ENCODE results near the gene PIM3.

The PIM3 gene

DNA sequence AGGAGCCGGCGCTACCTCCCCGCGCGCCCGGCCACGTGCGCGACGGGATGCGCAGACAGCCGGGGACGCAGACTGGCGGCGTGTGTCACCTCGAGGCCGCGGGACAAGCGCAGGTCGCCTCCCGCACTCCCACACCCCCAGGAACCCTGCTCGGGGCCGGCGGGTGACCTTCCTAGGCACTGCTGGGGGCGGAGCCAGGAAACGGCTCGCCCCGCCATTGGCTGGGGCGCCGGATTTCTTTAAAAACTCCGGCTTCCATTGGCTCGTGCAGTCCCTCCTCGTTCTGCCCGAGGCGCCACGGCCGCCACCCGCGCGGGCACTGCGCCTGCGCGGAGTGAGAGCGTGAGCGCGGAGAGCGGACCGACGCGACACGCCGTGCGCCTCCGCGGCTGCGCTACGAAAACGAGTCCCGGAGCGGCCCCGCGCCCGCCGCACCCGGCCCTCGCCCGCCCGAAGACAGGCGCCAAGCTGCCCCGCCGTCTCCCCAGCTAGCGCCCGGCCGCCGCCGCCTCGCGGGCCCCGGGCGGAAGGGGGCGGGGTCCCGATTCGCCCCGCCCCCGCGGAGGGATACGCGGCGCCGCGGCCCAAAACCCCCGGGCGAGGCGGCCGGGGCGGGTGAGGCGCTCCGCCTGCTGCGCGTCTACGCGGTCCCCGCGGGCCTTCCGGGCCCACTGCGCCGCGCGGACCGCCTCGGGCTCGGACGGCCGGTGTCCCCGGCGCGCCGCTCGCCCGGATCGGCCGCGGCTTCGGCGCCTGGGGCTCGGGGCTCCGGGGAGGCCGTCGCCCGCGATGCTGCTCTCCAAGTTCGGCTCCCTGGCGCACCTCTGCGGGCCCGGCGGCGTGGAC, at the start of gene PIM3:
Gene PIM3, plus strand, starts transcription at position 614 of the 846 bp plus-strand sequence. Its CDS starts 176 bp downstream, at position 790.
- DNase-seq (ENCODE audit: low read depth) = peak; percentile 86

DNA sequence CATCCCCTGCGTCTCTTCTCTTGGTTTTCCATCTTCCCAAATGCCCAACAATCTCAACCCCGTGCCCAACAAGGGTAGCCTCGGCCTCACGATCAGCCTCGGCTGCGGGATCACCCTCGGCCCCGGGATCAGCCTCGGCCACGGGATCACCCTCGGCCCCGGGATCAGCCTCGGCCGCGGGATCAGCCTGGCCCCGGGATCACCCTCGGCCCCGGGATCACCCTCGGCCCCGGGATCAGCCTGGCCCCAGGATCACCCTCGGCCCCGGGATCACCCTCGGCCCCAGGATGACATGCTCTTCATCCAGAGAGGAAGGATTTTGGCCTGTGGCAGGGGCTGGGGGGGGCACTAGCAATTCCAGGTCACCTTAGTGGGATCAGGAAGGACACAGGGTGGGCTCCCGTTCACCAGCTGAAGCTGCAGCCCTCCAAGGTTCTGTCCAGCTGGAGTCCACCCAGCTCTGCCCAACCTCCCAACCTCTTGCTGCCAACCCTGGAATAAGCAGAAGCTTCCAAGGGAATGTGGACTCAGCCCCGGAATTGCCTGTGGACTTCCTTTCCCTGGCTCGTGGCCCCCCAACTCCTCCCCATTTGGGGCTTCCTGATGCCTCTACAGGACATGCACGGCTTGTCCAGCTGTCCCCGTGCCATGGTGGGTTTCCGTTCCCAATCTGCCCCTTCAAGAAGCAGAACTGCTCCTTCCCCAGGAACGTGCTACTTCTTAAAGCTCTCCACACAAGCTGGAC, 48.5 kb upstream of the PIM3 start:
- no peak for DNase-seq (ENCODE audit: low read depth)

DNA sequence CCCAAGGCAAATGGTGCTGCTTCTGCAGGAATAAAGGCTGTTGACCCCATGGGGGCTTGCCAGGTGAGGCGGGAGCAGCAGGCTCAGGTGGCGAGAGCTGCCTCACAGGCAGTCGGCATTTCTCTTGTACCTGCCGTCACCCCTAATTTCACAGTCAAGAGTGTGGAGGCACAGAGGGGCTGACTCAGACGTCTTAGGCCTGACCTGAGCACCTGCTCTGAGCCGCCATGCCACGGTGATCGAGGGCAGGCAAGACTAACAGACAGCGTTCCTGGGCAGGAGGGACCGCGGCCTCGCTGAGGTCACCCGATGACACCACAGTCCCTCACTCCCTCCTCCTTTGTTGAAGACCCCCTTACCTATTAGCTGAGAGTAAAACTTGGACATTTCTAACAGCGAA, 47.5 kb upstream of the PIM3 start:
- no peak for DNase-seq (ENCODE audit: low read depth)

DNA sequence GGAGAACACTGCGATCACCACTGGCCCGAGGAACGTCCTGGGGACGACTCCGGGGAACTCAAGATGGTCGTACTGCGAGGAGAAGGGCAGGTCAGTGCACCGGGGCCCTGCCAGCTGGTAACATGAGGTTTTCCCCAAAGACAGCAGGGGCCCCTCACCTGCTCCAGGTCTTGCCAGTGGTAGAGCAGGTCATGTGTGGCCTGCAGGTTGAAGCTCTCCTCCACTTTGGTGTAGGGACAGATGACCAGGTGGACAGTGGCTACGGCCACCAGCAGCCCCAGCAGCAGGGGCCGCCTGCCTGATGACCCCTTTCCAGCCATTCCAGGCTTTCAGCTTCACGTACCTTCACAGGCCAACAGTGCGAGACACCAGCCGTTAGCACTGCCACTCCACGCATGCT, 47.1 kb upstream of the PIM3 start:
- no peak for DNase-seq (ENCODE audit: low read depth)

DNA sequence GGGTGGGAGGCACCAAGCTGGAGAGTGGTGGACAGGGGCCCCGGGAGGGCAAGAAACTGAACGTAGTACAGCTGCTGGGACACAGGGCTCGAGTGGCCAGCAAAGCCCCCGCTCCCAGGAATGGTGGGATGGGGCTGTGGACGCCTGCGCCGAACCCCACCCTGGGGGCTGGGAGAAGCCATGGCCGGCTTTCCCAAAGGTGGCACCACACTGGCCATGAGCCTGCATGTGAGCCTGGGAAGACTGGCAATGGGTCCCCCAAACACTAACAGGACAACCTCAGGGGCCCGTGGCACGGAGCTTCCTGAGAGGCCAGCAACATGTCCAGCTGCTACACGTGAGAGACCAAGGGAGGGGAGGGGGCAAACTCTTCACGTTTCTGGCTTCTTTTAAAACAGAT, 46.3 kb upstream of the PIM3 start:
- no peak for DNase-seq (ENCODE audit: low read depth)

DNA sequence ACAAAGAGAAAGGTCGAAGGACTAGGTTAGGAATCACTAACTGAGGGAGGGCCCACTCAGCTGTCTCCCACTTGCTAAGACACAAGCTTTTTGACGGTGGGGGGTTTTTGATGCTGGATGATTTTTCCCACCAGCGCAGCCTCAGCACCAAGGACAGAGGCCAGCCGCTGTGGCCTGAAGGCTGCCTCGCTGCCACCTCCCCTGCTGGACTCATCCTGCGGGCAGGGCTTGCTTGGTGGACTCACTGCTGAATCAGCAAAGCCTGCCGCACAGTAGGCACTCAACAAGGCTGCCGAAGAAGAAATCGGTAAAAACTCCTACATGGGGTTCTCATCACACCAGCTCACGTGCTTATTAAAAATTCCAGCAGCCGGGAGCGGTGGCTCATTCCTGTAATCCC, 45.0 kb upstream of the PIM3 start:
- no peak for DNase-seq (ENCODE audit: low read depth)

DNA sequence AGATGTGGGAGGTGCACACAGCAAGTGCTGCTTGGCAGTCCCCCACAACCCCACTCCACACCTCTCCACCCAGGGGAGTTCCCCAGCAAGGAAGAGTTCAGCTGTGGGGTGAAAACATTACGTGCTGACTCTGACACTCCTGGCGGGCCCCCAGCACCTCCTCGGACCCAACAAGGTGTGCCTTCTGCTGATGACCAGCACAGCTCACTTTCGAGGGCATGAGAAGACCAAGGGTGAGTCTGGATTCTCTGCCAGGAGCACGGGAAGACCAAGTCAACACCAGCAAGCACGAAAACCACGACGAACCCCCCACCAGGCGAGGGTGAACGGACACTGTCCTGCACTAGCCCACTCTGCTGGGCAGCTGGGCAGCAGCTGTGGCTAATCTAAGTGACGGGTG, 43.7 kb upstream of the PIM3 start:
- DNase-seq (ENCODE audit: low read depth) = no peak

DNA sequence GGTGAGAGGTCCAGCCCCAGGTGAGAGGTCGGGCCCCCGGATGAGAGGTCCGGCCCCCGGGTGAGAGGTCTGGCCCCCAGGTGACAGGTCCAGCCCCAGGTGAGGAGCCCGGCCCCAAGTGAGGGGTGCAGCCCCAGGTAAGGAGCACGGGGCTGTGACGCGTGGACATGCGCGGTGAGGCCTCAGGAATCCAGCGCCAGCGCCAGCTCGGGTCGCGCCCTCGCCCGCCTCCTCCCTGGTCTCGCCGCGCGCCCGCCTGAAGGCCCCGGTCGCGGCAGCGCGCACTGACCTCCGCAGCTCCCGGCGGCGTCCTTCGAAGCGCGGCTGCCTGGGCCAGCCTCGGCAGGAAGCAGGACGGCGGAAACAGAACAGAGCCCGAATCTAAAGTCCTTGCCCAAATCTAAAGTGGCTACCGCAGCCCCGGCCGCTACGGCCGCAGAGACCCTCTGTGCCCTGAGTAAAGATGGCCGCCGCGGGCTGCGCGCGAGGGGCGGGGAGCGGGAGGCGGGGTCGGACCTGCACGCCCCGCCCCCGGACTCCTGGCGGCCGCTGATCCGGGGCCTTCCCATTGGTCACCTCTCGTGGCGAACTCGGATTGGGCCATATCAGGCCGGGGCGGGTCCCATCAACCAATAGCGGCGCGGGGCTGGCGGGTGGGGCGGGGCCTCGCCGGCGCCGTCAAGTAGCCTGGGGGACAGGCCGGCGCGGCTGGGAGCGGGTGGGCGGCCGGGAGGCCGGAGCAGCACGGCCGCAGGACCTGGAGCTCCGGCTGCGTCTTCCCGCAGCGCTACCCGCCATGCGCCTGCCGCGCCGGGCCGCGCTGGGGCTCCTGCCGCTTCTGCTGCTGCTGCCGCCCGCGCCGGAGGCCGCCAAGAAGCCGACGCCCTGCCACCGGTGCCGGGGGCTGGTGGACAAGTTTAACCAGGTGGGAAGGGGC, 42.3 kb upstream of the PIM3 start, which contains the start of the genes ALG12 and CRELD2:
Gene ALG12, minus strand, starts transcription at position 465 of the 937 bp plus-strand sequence. CDS start 4,673 bp downstream, outside the sequence.
Gene CRELD2, plus strand, starts transcription at position 661 of the 937 bp plus-strand sequence. Its CDS starts 136 bp downstream, at position 797.
- peak; percentile 96 for DNase-seq (ENCODE audit: low read depth)

DNA sequence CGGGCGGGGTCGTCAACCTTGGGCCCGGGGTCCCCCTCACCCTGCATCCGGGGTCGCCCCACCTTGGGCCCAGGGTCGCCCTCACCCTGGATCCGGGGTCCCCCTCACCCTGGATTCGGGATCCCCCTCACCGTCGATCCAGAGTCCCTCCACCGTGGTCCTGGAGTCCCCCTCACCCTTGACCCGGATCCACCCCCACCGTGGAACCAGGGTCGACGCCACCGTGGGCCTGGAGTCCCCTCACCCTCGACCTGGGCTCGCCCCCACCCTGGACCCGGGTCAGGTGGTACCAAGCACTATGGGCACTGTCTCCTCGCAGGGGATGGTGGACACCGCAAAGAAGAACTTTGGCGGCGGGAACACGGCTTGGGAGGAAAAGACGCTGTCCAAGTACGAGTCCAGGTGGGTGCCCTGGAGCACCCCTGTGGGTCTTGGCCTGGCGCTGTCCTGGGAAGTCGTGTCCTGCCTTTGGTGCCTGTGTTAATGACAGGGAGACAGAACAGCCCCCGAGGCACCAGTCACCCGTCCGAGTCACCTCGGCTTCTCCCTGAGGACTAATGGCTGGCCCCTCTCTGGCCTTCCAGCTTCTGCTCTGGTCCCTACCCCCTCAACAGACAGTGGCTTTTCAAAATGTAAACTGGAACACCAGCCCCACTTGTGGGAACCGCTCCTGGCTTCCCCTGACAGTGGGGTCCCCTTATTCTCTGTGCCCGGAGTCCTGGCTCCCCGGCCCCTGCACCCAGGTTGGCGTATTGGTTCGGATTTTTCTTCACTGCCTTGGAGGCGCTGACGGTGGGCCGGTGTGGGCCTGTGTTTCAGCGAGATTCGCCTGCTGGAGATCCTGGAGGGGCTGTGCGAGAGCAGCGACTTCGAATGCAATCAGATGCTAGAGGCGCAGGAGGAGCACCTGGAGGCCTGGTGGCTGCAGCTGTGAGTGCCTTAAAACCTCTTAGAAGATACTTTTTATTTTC, 41.4 kb upstream of the PIM3 start:
- DNase-seq (ENCODE audit: low read depth) = no peak

DNA sequence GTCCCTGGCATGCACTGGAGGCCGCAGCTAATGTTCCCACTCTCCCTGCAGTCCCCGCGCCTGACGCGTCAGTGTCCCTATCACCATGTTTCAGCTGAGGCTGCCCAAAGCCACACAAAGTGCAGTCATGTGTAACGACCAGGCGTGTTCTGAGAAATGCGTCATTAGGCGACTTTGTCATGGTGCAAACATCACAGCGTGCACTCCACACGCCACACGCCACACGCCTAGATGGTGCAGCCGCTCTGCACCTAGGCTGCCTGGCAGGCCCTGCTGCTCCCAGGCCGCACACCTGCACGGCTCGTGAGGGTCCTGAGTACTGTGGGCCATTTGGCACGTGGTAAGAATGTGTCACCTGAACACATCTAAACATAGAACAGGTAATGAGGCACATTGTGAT, 39.7 kb upstream of the PIM3 start:
- DNase-seq (ENCODE audit: low read depth) = no peak

DNA sequence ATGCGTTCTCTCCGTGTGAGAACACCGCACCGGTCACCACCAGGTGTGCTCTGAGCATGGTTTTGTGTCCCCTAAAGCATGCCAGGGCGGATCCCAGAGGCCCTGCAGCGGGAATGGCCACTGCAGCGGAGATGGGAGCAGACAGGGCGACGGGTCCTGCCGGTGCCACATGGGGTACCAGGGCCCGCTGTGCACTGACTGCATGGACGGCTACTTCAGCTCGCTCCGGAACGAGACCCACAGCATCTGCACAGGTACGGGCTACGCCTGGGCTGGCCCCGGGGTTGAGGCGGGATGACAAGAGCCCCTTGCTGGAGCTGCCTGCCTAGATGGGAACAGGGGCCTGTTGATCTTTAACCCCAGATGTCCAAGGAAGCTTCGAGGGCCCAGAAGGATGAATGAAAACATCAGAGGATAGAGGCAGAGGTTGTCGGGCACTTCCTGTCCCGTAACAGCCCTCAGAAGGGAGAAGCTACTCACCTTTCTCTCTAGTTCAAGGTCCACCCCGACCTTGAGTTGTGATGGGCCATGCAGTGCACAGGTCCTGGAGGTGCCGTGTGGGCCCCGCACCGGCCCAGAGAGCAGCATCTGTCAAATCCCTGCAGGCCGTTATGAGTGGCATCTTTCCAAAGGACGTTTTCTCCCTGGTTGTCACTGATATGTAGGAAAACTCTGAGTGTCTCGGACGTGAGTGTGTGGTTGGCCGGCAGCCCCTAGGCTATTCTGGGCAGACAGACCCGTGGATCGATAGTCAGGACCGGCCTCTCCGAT, 38.9 kb upstream of the PIM3 start:
- no peak for DNase-seq (ENCODE audit: low read depth)

DNA sequence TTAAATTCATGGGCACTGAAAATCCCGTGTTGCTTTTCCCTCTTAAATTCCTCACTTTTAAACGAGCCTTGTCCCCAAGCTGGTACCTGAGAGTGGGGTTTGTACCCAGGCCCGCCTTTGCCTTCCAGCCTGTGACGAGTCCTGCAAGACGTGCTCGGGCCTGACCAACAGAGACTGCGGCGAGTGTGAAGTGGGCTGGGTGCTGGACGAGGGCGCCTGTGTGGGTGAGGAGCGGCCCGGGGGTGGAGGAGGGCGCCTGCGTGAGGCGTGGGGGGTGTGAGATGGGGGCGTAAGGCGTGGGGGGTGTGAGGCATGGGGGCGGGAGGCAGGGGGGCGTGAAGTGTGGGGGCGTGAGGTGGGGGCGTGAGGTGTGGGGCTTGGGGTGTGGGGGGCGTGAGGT, 38.1 kb upstream of the PIM3 start:
- no peak for DNase-seq (ENCODE audit: low read depth)

DNA sequence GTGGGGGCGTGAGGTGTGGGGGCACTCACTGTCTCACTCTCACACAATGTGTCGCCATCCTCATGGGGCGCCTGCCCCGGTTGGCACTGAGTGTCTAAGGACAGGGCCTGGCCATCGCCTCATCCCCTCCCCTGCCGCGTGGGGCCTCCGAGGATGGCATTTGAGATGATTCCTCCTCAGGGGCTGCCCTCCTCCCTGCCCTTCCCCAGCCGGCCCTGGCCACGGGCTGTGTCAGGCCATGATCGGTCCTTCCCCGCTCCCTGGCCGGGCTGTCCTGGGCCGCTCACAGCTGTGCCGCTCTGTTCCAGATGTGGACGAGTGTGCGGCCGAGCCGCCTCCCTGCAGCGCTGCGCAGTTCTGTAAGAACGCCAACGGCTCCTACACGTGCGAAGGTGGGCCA, 37.6 kb upstream of the PIM3 start:
- no peak for DNase-seq (ENCODE audit: low read depth)

DNA sequence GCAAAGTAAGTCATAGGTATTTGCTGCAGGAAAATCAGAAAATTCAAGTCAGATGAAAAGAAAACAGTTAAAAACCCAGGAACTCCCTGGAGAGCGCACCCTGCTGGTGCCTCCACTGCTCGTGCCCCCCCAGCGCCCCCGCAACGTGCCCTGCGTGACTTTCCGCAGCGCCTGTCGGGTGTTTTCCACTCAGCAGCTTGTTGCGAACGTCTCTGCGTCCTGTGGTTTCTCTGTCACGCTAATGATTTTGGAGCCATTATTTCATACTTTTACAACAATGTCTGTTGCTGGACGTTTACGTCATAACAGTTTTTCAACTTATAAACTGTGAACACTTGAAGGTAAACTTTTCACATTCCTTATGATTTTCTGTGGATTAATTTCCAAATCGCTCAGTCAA, 37.1 kb upstream of the PIM3 start:
- DNase-seq (ENCODE audit: low read depth) = no peak

DNA sequence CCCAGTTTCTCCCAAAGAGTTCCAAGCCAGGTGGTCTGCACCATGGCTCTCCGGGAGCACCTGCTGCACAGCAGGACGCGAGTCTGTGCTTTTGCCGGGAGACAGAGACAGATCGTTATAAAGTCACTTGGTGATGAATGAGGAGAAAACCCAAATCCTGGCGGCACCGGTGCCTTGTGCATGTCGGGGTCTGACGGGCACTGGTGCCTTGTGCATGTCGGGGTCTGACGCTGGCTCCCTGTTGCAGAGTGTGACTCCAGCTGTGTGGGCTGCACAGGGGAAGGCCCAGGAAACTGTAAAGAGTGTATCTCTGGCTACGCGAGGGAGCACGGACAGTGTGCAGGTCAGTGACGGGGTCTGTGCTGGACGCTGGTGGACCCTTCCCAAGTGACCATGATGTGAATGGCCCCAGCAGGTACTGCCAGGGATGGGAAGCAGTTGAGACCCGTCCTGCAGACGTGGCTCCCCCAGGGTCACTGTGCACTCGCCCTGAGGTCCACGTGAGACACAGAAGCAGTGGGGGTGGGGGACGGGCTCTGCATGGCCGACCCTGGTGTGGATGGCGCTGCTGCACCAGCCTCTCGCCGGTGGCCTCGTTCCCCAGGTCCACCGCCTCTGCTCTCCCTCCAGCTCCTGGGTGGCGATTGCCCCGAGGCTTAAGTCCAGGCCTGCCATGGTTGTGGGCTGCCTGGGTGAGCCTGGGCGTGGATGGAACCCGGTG, 36.3 kb upstream of the PIM3 start:
- DNase-seq (ENCODE audit: low read depth) = no peak

DNA sequence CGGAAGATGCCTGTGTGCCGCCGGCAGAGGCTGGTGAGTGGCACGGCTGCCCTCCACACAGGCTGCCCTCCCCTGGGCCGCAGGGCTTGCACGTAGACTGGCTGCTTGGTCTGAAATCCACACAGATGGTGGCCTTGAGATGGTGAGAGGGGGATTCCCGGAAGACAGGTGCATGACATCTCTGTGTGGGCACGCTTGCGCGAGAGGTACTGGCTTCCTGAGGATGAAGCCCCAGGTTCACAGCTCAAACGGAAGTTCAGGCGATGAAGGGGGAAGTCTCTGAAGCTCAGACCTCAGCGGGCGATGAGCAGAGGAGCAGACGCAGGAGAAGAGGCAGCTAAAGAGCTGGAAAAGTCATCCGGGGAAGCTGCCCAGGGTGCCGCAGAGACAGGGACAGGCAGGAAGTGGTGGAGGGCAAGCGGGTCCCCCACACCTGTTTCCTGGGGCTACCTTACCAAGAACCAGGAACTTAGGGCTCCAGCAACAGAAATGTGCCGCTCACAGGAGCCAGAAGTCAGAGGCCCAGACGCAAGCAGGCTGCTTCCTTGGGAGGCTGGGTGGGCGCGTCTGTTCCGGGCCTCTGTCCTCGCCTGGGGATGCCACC, 34.9 kb upstream of the PIM3 start:
- peak; percentile 60 for DNase-seq (ENCODE audit: low read depth)

DNA sequence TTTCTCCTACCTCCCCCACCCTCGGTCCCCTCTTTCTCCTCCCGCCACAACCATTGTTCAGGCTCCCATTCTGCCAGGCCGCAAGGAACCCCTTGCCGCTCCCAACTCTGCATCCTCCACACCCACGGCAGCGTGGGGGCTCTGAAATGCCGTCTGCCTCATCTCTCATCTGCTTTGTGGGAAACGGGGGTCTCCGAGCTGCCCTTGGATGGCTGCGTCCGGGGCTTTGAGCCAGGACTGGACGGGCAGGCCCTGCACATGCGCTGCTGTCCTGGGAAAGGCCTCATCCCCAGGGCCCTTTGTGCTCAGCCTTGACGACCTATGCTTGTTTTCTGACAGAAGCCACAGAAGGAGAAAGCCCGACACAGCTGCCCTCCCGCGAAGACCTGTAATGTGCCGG, 33.7 kb upstream of the PIM3 start:
- DNase-seq (ENCODE audit: low read depth) = no peak

DNA sequence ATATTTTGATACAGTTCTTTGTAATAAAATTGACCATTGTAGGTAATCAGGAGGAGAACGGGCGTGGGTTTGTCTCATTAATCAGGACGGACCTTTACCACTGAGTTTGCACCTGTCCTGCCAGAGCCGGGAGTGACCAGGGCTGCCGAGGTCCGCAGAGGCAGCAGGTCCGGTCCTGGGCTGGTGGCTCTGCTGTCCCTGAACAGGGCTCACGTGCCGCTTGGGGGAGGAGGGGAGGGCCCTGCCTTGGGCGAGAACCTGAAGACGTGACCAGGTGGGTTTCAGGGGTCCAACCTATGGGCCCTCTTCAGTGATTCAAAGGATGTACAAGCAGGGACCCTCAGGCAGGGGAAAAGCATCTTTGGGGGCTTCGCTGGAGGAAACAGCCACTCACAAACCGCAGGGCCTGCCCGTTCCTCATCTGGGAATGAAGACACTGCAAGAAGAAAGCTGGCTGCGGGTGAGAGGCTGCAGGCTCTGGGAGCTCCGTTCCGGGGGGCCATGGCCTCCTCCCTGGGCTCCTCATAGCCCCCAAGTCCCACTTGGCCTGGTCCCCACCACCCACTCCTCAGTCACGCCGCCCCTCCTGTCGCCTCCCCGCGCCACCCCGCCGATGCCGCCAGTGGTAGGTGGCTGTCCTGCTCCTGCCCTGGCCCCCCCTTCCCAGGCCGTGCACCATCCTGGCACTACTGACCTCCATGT, 32.9 kb upstream of the PIM3 start:
- DNase-seq (ENCODE audit: low read depth) = no peak

DNA sequence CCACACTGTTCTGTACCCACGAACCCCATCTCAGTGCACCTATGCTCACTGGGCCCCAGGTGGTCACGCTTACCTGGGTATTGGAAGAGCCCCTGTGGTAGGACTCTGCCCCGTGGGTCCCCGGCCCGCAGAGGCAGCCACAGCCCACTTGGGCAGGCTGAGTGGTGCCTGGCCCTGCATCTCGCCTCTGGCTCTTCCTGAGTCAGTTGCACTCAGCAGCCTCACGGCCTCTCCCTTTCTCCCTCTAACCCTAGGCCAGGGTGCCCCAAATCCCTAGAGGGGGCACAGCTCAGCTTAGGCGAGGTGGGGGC, 32.4 kb upstream of the PIM3 start:
- DNase-seq (ENCODE audit: low read depth) = no peak
